HT-29 (cell line): Measurements from ENCODE around the gene DUSP7. TPM values are rescaled to one million over a fixed set of nuclear protein-coding genes. Genes with fewer than 3 reads are reported as not detected.
A peak's percentile ranks its signal among the peaks of the same experiment; 100 is the strongest.

ENCODE experiments used
- DNase-seq: peaks from one replicate; pipeline ENCODE4 v3.0.0-alpha.2; 2015; ENCODE audit warnings: low spot score
- total RNA-seq: library from RNA; depleted of rRNA; stranded (reverse); fragments of >200 nt; shearing (Covaris generic); gene quantifications from 2 replicates; pipeline ENCODE4 v1.2.3, GENCODE V29; 2014; rRNA removed

DUSP7 gene
- total RNA-seq, 1 experiment from 2014 or later: 18.5 TPM

DNA sequence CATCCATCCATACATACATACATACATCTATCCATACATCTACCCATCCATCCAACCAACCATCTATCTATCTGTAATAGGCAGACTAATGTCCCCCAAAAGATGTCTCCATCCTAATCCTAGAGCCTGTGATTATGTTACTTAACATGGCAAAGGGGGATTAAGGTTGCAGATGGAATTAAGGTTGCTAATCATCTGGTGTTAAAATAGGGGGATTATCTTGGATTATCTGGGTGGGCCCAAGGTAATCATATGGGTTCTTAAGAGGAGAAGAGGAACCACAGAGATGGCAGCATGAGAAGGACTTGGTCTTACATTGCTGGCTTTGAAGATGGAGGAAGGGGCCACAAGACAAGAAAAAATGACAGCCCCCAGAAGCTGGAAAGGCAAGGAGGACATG lies 45.9 kb downstream of the DUSP7 start:
- DNase-seq: no peak

DNA sequence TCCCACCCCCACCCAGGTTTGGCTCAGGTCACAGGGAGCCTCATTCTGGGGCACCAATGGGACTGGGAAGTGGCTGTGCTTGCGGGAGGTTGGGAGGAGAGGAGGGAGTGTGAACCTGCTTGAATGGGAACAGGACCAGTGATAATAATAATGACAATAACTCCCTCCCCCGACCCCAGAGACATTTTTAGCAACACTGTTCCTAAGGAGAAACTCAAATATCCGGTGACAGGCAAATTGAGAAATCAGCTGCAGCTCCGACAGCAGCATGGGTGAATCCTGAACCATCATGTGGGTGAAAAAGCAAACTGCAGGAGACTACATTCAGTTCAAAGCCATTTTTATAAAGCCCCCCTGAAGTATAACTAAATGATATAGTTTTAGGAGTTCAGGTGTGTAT lies 49.1 kb downstream of the DUSP7 start:
- DNase-seq: no peak

DNA sequence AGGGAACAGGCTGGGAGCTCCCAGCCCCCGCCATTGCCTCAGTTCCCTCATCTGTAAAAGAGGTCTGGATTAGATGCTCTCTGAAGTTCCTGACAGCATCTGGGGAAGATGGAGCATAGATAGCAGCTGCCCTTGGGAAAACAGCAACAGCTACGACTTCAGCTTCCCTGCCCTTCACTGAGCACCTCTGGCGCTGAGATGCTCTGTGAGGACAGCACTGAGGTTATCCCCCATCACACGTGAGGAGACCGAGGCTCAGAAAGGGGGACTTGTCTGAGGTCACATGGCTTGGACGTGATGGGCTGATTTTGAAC lies 49.6 kb downstream of the DUSP7 start:
- no peak for DNase-seq

DNA sequence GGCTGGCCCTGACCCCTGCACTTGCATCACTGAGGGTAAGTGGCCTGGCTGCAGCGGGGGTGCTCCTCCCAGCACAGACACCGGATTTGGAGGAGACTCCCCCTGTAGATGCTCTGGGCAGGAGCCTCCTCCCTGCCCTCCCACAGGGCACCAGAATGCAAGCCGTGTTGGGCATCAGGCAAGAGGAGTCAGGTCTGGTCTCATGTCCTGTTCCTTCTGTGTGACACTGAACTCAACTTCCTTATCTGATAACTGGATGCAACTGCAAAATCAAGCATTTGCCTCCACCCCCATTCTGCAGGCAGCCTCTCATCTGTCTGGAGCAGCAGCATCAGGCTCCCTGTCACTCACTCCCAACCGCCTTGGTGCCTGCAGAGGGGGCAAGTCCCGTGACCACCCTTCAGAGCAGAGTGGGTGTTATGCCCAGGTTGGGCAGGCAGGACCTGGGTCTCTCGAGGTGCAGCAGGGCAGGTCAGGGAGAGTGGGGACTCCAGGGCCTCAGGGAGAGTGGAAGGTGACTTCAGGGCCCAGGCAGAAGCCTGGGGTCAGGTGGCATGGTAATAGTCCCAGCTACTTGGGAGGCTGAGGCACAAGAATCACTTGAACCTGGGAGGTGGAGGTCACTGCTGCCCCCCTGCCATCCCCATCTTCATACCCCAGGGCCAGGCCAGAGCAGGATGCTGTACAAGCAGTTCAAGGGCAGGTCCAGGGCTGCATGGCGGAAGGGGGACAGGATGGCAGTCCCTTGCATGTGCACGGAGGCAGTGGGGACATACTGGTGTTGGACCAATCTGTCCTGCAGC lies 50.2 kb downstream of the DUSP7 start:
- no peak for DNase-seq

DNA sequence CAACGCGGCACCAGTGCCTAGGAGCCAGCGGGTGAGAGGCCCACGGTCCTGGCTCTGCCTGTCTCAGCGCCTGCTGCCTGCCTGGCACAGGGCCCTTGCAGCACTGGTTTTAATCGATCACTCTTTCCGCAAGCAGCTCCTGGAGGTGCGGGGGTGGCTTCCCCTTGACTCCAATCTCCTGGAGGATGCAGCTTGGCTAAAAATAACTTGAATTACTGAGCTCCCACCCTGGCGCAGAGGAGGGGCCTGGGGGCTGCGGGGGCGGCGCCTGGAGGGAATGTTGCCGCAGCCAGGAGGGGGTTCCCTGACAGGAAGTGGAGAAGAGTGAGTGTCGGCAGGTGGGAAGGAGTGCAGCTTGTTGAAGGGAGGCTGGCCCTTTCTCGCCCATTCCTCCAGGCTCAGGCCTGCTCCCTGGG lies 50.8 kb downstream of the DUSP7 start:
- DNase-seq: no peak

DNA sequence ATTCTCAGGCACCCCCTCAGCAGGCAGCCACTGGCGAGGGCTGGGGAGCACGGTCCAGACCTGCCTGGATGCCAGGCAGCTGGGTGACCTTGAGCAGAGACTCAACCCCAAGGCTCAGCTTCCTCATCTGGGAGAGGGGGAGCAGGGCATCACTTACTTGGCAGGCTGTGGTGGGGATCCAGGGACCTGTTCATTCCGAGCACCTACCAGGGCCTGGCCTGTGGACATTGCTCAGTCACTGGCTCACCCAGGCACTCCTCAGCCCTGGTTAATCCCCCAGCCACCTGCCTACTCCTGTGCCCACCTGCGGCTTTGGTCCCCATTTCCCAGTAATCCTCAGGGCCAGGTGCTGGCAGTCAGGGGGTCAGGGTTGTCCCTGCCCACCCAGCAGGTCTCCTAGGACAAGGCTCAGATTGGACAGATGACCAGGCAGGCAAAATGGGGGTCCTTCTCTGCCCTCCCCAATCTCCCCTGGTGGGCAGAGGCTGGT lies 51.4 kb downstream of the DUSP7 start:
- no peak for DNase-seq

DNA sequence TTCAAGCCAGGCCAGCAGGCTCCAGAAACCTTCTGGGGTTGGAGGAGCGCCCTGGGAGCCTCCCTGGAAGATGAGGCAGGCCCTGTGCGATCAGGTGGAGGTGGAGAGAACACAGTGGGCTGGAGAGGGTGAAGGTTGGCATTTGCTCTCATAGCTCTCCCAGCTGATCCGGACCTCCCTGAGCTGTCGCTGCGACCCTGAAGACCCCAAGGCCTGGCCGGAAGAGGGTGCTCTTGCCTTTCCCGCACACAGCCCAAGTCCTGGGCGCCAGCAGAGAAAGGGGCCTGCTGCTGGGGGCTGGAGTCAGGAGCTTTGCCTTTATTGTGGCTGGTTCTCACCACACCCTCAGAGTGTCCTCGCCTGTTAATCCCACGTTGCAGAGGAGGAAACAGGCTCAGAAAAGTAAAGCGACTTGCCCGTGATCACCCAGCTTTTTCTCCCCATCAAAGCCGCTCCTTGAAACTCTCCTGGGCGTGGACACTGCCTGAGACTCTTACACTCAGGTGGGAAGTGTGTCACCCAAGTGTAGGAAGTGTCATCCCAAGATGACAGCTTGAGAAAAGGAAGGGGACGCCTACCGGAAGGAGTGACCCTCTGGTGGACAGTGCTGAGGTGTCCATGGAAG lies 52.1 kb downstream of the DUSP7 start:
- DNase-seq: no peak

DNA sequence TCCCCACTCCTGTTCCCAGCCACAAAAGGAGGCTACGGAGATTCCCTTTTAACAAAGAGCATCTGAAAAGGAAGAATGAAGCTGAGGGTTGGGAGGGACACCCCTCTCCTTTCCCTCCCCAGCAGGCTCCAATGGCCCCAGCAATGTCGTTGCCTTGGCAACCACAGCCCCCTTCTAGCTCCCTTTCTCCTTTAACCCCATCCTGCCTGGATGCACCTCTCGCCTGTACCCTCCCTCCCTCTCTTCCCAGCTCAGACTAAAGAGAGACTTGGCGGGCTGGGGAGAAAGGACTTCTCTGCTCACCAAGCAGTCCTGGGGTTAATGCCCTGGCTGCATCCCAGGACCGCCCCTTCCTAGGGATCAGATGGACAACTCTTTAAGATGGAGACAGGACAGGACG lies 53.6 kb downstream of the DUSP7 start:
- no peak for DNase-seq

DNA sequence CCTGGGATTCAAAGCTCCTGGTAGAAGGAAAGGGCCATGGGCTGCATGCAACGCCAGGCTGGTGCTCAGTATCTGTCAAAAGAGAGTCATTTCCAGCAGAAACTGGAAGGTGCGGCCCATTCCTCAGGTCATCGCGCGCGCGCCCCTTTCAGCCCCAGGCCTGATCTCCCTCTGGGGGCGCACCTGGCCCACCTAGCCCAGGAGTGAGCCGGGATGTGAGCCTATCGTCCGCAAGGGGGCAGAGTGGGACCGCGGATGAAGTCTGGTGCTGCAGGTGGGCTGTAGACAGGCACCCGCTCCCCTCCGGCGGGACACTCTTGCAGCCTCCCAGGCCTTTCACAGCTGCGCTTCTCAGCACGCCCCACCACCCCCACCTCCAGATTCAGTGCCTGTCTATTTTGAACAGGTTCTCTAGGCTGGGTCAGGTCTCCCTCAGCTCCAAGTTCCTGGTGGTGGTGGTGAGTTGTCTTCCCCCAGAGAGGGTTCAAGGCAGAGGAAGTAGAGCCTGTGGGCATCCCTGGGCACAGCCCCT lies 54.9 kb downstream of the DUSP7 start:
- DNase-seq: peak; percentile 70

DNA sequence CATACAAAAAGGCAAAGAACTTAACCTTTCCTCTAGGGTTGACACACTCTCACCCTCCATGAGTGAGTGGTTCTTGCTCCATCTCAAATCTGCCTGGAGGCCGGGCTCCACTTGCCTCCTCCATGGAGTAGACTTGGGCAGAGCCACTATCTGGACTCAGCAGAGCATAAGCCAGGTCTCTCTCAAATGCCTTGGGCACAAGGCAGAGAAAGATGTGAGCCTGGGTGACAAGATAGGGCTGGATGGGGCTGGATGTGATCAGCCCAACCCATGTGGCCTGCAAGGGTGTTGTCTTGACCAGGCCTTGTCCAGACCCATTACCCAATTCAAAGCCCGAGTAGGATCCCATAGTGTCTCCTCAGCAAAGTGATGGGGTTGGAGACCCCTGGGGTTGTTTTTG lies 56.5 kb downstream of the DUSP7 start:
- no peak for DNase-seq

Other genes starting within 250 kb of the DUSP7 start
- gene IQCF2, start 195.0 kb downstream of the DUSP7 start, total RNA-seq: not detected in 2 replicates
- gene IQCF5, start 181.0 kb downstream of the DUSP7 start, total RNA-seq: not detected in 2 replicates
- 1.5 TPM in 1 of 2 replicates, not detected in the other for gene IQCF1, start 153.2 kb downstream of the DUSP7 start, total RNA-seq
- 84.5 and 91.7 TPM in 2 replicates for gene RRP9, start 114.7 kb downstream of the DUSP7 start, total RNA-seq
- 5.8 and 6.0 TPM in 2 replicates for gene PARP3, start 114.2 kb downstream of the DUSP7 start, total RNA-seq
- gene GPR62, start 101.2 kb downstream of the DUSP7 start, total RNA-seq: not detected in 2 replicates
- gene PCBP4, start 89.1 kb downstream of the DUSP7 start, total RNA-seq: 17.8 and 19.3 TPM in 2 replicates
- 33.5 and 41.3 TPM in 2 replicates for gene ABHD14B, start 82.5 kb downstream of the DUSP7 start, total RNA-seq
- gene ABHD14A, start 81.5 kb downstream of the DUSP7 start, total RNA-seq: 11.7 and 16.0 TPM in 2 replicates
- gene ACY1, start 73.0 kb downstream of the DUSP7 start, total RNA-seq: 143 and 164 TPM in 2 replicates
- 609 and 691 TPM in 2 replicates for gene RPL29, start 60.7 kb downstream of the DUSP7 start, total RNA-seq
- gene POC1A, start 97.9 kb upstream of the DUSP7 start, total RNA-seq: 25.2 and 27.4 TPM in 2 replicates
- 31.5 and 34.4 TPM in 2 replicates for gene ALAS1, start 141.6 kb upstream of the DUSP7 start, total RNA-seq
- not detected in 2 replicates for gene TLR9, start 169.1 kb upstream of the DUSP7 start, total RNA-seq
- gene TWF2, start 182.6 kb upstream of the DUSP7 start, total RNA-seq: 80.5 and 85.4 TPM in 2 replicates
- gene PPM1M, start 189.2 kb upstream of the DUSP7 start, total RNA-seq: 4.0 and 4.2 TPM in 2 replicates
- 16.4 and 18.9 TPM in 2 replicates for gene WDR82, start 222.1 kb upstream of the DUSP7 start, total RNA-seq
- gene GLYCTK, start 231.3 kb upstream of the DUSP7 start, total RNA-seq: 23.0 and 29.0 TPM in 2 replicates